Cardiac fibroblast (primary cell): ENCODE results near the gene SLC17A5.

Source experiments
- DNase-seq, 2 donors: peaks; one replicate each; pipeline versions ENCODE4 v3.0.0 to v3.0.0-alpha.2; 2010; ENCODE audit warnings: low read depth in 2 of 2
- H3K4me3 ChIP-seq, 2 donors: replicated peaks in 1 of 2; 1 replicate in 1 of 2; 2 replicates in 1 of 2; pipeline ENCODE4 v1.5.1; 2011; ENCODE audit warnings: low read depth in 2 of 2, low read length in 2 of 2, mild to moderate bottlenecking in 2 of 2, moderate library complexity in 1 of 2
- CTCF ChIP-seq: IDR thresholded peaks from one replicate; pipeline ENCODE4 v1.5.1; 2011; ENCODE audit warnings: low read depth, mild to moderate bottlenecking, low read length, inconsistent platforms

SLC17A5 gene

GRCh38 chr6:73664701-73665100 is 10.9 kb upstream of the SLC17A5 start:
- no peak overlapping the region for H3K4me3 ChIP-seq
- DNase-seq: no peak
- no peak for TF ChIP-seq CTCF

GRCh38 chr6:73657201-73657600 is 3.4 kb upstream of the SLC17A5 start:
- no peak overlapping the region for H3K4me3 ChIP-seq
- no peak for TF ChIP-seq CTCF
- DNase-seq: no peak

- peak in 1 of 2 donors; percentile 38 for DNase-seq
- TF ChIP-seq CTCF: no peak
- H3K4me3 ChIP-seq: no peak overlapping the region
Measured at GRCh38 chr6:73656531-73657145, 2.8 kb upstream of the SLC17A5 start.

GRCh38 chr6:73655341-73655917 is 1.6 kb upstream of the SLC17A5 start:
- no peak for DNase-seq
- no peak overlapping the region for H3K4me3 ChIP-seq
- no peak for TF ChIP-seq CTCF

- peak; percentile 61 to 69 for DNase-seq
- peak overlapping the region; percentile 95 to 99 for H3K4me3 ChIP-seq
- peak; percentile 37 for TF ChIP-seq CTCF
Measured at GRCh38 chr6:73652637-73653570, 888 bp downstream of the SLC17A5 start.

- H3K4me3 ChIP-seq: no peak overlapping the region
- TF ChIP-seq CTCF: no peak
Measured at GRCh38 chr6:73649783-73650182, 4.0 kb downstream of the SLC17A5 start.

More at GRCh38 chr6:73649783-73650182, 4.0 kb downstream of the SLC17A5 start:
- no peak for DNase-seq
